DND-41 (cell line): ENCODE results near the gene GPR132.

Experiments
- ATAC-seq: fragments of 200-7000 bp; cut with Tn5 transposase; 3 replicates; pipeline ENCODE4 v1.9.1; 2021; ENCODE audit warnings: low read depth; ENCODE audit not compliant: insufficient read depth
- DNase-seq: peaks from one replicate; pipeline ENCODE4 v3.0.0-alpha.2; 2020
- H2AFZ ChIP-seq: 2 replicates; pipeline ENCODE4 v1.6.0; 2012; ENCODE audit warnings: low read depth, low read length
- H3K27ac ChIP-seq: 2 replicates; pipeline ENCODE4 v1.5.1; 2012; ENCODE audit warnings: low read length, inconsistent platforms
- H3K27me3 ChIP-seq: fragments of 200-600 bp; sonication (generic); 2 replicates; pipeline ENCODE4 v1.6.0; 2012; ENCODE audit warnings: low read length, mild to moderate bottlenecking, inconsistent platforms; ENCODE audit not compliant: insufficient read depth, poor library complexity
- H3K36me3 ChIP-seq: 2 replicates; pipeline ENCODE4 v1.5.1; 2012; ENCODE audit warnings: low read length, inconsistent platforms; ENCODE audit not compliant: insufficient read depth
- H3K4me1 ChIP-seq: 2 replicates; pipeline ENCODE4 v1.5.1; 2012; ENCODE audit warnings: mild to moderate bottlenecking, low read length; ENCODE audit not compliant: insufficient read depth
- H3K4me2 ChIP-seq: 2 replicates; pipeline ENCODE4 v1.6.0; 2012; ENCODE audit warnings: mild to moderate bottlenecking, moderate library complexity, low read length, inconsistent platforms; ENCODE audit not compliant: insufficient read depth
- H3K4me3 ChIP-seq, 2 experiments: fragments of 200-600 bp in 1 of 2; shearing (Covaris generic) in 1 of 2; 2 replicates each; pipeline ENCODE4 v1.5.1; 2012 to 2016; ENCODE audit warnings: inconsistent platforms in 2 of 2, low read length in 2 of 2, mild to moderate bottlenecking in 2 of 2, low read depth in 1 of 2, moderate library complexity in 1 of 2
- H3K79me2 ChIP-seq: 2 replicates; pipeline ENCODE4 v1.6.0; 2012; ENCODE audit warnings: low read length, inconsistent platforms; ENCODE audit not compliant: insufficient read depth
- H3K9ac ChIP-seq: 2 replicates; pipeline ENCODE4 v1.6.0; 2012; ENCODE audit warnings: low read depth, mild to moderate bottlenecking, inconsistent platforms, low read length, moderate library complexity
- H3K9me3 ChIP-seq: 2 replicates; pipeline ENCODE4 v1.5.1; 2012; ENCODE audit warnings: low read length, moderate library complexity, mild to moderate bottlenecking, inconsistent platforms; ENCODE audit not compliant: insufficient read depth, severe bottlenecking
- H4K20me1 ChIP-seq: 2 replicates; pipeline ENCODE4 v1.6.0; 2012; ENCODE audit warnings: low read length; ENCODE audit not compliant: insufficient read depth
- EZH2 ChIP-seq: IDR thresholded peaks from 3 replicates; pipeline ENCODE4 v1.6.1; 2012; ENCODE audit warnings: borderline replicate concordance, low read depth, mild to moderate bottlenecking, moderate library complexity, low read length, inconsistent platforms; ENCODE audit not compliant: severe bottlenecking
- TF ChIP-seq, protein P1 (sequence below): IDR thresholded peaks from 2 replicates; pipeline ENCODE4 v1.5.1; 2012; ENCODE audit warnings: borderline replicate concordance, low read length, moderate library complexity, mild to moderate bottlenecking; ENCODE audit not compliant: poor library complexity, severe bottlenecking; ENCODE audit errors: extremely low read depth

Gene GPR132

DNA sequence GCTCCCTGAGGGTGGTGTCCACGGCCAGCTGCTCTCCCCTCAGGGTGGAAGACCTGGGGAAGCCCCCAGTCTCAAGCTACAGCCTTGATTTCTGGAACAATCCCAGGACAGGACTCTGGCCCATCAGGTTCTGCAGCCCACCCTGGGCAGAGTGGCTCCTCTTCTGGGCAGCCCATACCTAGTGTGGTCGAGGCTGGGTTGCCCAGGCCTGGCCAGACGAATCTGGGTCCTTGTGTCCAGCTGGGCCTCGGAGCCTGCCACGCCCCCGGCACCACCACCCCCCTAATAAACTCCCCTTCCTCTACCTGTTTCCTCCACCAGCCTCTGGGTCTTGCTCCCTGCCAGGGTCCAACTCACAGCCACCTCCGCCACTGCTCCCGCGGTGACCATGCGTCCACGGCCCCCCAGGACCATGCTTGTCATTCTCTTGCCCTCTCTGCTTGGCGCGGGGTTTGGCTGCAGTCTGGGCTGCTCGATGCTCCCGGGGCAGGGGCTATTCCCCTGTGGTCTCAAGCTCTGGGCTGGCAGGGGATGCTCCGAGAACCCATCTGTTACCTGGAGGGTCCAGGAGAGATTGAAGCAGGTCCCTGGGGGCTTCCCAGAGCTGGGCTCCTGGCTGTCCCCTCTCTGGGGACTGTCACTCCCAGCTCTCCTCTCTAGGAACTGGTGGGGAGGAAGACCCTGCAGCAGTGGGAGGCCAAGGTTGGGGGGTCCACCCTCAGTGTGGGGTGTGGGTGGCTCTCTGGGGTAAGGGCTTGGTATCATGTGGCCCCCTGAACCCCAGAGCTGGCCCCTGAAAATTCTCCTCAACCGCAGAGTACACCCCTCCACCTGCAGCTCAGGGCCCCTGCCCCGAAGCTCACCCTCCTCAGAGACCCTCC lies 8.7 kb upstream of the GPR132 start:
- DNase-seq: no peak
- Histone ChIP-seq H4K20me1 (peaks cover 3% of the 10 kb centered on the region; the same call in 1 of the 2 replicates), H3K9ac (no peak overlapping the region), H3K4me2 (no peak overlapping the region), H3K9me3 (no peaks in the 10 kb centered on the region), H3K36me3 (no peaks in the 10 kb centered on the region), H3K79me2 (no peaks in the 10 kb centered on the region), H3K27me3 (peaks cover 3% of the 10 kb centered on the region), H3K4me1 (no peaks in the 10 kb centered on the region), H2AFZ (no peak overlapping the region), H3K4me3 (no peak overlapping the region), H3K27ac (no peak overlapping the region)
- ATAC-seq: no peak
- TF ChIP-seq EZH2: no peak
- TF ChIP-seq, protein P1, sequence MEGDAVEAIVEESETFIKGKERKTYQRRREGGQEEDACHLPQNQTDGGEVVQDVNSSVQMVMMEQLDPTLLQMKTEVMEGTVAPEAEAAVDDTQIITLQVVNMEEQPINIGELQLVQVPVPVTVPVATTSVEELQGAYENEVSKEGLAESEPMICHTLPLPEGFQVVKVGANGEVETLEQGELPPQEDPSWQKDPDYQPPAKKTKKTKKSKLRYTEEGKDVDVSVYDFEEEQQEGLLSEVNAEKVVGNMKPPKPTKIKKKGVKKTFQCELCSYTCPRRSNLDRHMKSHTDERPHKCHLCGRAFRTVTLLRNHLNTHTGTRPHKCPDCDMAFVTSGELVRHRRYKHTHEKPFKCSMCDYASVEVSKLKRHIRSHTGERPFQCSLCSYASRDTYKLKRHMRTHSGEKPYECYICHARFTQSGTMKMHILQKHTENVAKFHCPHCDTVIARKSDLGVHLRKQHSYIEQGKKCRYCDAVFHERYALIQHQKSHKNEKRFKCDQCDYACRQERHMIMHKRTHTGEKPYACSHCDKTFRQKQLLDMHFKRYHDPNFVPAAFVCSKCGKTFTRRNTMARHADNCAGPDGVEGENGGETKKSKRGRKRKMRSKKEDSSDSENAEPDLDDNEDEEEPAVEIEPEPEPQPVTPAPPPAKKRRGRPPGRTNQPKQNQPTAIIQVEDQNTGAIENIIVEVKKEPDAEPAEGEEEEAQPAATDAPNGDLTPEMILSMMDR: no peak

DNA sequence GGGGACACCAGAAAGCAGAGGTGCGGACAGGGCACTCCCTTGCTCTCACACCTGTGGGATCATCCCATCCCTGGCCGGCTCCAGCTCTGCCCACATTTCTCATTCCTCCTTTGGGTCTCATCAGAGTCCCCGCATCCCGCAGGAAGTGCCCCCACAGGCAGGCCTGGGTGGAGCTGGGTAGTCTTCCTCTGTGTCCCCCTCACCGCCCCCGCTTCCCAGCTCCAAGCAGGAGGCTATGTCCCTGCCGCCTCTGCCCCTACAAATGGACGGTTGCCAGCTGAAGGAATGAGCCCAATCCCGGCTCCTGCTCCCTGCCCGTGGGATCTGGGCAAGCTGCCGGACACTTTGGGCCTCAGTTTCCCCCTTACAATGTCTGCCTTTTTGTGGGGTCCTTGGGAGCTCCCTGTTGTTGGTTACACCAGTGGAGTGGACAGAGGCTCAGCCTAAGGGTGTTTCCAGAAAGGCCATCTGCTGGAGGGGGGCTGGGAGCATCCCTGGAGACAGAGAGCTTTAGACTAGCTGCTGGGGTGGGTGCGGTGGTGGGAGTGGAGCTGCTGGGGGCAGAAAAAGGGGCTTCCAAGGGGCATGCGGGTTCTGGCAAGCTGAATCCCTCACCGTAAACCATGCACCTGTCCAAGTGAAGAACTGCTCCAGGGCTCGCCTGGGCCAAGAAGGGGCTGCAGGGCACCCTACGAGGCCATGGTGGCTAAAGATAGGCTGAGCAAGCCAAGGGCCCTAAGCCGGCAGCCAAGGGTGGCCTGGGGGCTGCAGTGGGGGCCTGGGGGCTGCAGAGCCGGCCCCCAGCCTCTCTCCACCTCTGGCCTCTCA lies 7.9 kb upstream of the GPR132 start:
- DNase-seq (no peak), ATAC-seq (no peak)
- H3K4me1 ChIP-seq: no peaks in the 10 kb centered on the region
- H3K9me3 ChIP-seq: no peaks in the 10 kb centered on the region
- H3K4me3 ChIP-seq: no peak overlapping the region
- no peak overlapping the region for H2AFZ ChIP-seq
- H3K27ac ChIP-seq: no peak overlapping the region
- peaks cover 3% of the 10 kb centered on the region for H3K27me3 ChIP-seq
- TF ChIP-seq, protein P1: no peak
- TF ChIP-seq EZH2: no peak
- H3K4me2 ChIP-seq: no peak overlapping the region
- no peak overlapping the region for H3K9ac ChIP-seq
- no peaks in the 10 kb centered on the region for H3K36me3 ChIP-seq
- H3K79me2 ChIP-seq: no peaks in the 10 kb centered on the region
- H4K20me1 ChIP-seq: peaks cover 3% of the 10 kb centered on the region; the same call in 1 of the 2 replicates

DNA sequence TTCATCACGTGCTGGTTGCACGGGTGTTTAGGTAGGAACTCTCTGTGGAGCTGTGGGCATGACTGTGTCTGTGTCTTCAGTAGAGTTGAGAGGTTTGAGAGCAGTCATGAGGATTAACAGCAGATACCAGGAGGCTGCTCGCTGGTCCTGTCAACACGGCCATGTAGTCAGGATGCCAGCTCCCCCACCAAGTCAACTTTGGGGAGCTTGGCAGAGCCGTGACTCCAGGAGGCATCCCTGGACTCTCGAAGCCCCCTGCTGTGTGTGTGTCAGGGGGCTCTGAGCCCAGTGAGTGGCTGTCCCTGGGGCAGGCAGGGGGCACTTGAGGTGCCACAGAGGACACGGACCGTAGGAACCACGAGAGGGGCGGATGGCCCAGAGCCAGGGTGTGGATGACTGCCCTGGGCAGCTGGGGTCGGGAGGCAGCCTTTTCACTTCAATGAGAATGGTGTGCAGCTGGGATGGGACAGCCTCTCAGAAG lies 7.2 kb upstream of the GPR132 start:
- Histone ChIP-seq H3K27ac (no peak overlapping the region), H2AFZ (no peak overlapping the region), H3K4me2 (no peak overlapping the region), H3K9me3 (no peaks in the 10 kb centered on the region), H3K79me2 (no peaks in the 10 kb centered on the region), H3K27me3 (peaks cover 3% of the 10 kb centered on the region), H3K4me1 (no peaks in the 10 kb centered on the region), H3K36me3 (no peaks in the 10 kb centered on the region), H3K9ac (no peak overlapping the region), H4K20me1 (peaks cover 3% of the 10 kb centered on the region; the same call in 1 of the 2 replicates), H3K4me3 (no peak overlapping the region)
- TF ChIP-seq, protein P1: no peak
- DNase-seq (no peak), ATAC-seq (no peak)
